ENCODE results near the gene ZBTB12.
"Not testable (repeated sequence)": the region's sequence is repeated elsewhere in the genome, so short reads cannot be mapped to it uniquely, and the experiment has no call there.

DNA sequence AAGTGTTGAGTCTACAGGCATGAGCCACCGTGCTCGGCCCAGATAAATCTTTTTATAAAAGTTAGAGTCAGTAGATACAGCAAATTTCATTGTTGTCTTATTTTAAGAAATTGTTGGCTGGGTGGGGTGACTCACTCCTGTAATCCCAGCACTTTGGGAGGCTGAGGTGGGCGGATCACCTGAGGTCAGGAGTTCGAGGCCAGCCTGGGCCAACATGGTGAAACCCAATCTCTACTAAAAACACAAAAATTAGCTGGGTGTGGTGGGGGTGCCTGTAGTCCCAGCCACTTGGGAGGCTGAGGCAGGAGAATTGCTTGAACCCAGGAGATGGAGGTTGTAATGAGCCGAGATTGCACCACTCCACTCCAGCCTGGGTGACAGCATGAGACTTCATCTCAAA lies 6.4 kb upstream of the ZBTB12 start:
- TF ChIP-seq NFIB (CRISPR knock-in tag; IDR thresholded peaks at IDR 0.05; ENCODE audit: borderline replicate concordance); GATAD2A (CRISPR knock-in tag; IDR thresholded peaks at IDR 0.05); ZNF24 (IDR thresholded peaks at IDR 0.05): not testable (repeated sequence)

All from HepG2 (cell line).